Vagina (tissue), 2 donors: ENCODE measurements around the gene CIITA. TPM values are rescaled to one million over a fixed set of nuclear protein-coding genes. Genes with fewer than 3 reads are reported as not detected.

ENCODE experiments used
- DNase-seq, 2 donors: peaks; one replicate each; pipeline ENCODE4 v3.0.0-alpha.2; 2017; ENCODE audit errors: extremely low spot score in 2 of 2
- H3K27ac ChIP-seq: fragments of 200-600 bp; sonication (generic); one replicate; pipeline ENCODE4 v1.5.1; 2019
- H3K27me3 ChIP-seq: fragments of 200-600 bp; sonication (generic); one replicate; pipeline ENCODE4 v1.5.1; 2019
- H3K36me3 ChIP-seq, 2 donors: fragments of 200-600 bp; sonication (generic); one replicate each; pipeline ENCODE4 v1.5.1; 2017 to 2019
- H3K4me1 ChIP-seq: fragments of 200-600 bp; sonication (generic); one replicate; pipeline ENCODE4 v1.5.1; 2019
- H3K4me3 ChIP-seq, 2 donors: fragments of 200-600 bp; sonication (generic); 1 replicate in 1 of 2; 2 replicates in 1 of 2; pipeline ENCODE4 v1.5.1; 2016 to 2019
- H3K9me3 ChIP-seq: fragments of 200-600 bp; sonication (generic); one replicate; pipeline ENCODE4 v1.5.1; 2019
- CTCF ChIP-seq, 3 experiments: fragments of 450-650 bp in 2 of 3; fragments of 200-600 bp in 1 of 3; sonication (generic) in 1 of 3; IDR thresholded peaks; one replicate each; pipeline ENCODE4 v1.5.1; 2017 to 2019; ENCODE audit warnings: antibody characterized with exemption in 3 of 3, mild to moderate bottlenecking in 2 of 3, moderate library complexity in 2 of 3
- POLR2A ChIP-seq, 2 donors: fragments of 450-650 bp; IDR thresholded peaks; one replicate each; pipeline ENCODE4 v1.6.1; 2017; ENCODE audit warnings: antibody characterized with exemption in 2 of 2, mild to moderate bottlenecking in 2 of 2, moderate library complexity in 2 of 2
- POLR2AphosphoS5 ChIP-seq, 2 donors: sonication (generic); formaldehyde crosslinking; IDR thresholded peaks; one replicate each; pipeline ENCODE4 v1.9.0; 2017; ENCODE audit warnings: antibody characterized with exemption in 2 of 2, mild to moderate bottlenecking in 2 of 2, low read depth in 1 of 2; ENCODE audit not compliant: insufficient read depth in 1 of 2
- intact Hi-C: fragments of 100-400 bp; cut with DNase I; formaldehyde crosslinking; loops from one replicate; pipeline ENCODE4 v1.15.1; 2023
- total RNA-seq: library from RNA; depleted of rRNA; stranded (reverse); fragments of >200 nt; gene quantifications from one replicate; pipeline ENCODE4 v1.2.3, GENCODE V29; 2016

The CIITA gene
- total RNA-seq, 1 donor from 2014 or later = 16.7 TPM

- H3K36me3 ChIP-seq = no peaks in the 10 kb centered on the region
- H3K9me3 ChIP-seq = no peaks in the 10 kb centered on the region
- DNase-seq = no peak
- H3K27ac ChIP-seq = no peak overlapping the region
- no peaks in the 10 kb centered on the region for H3K27me3 ChIP-seq
- no peak overlapping the region for H3K4me3 ChIP-seq
- TF ChIP-seq CTCF (IDR thresholded peaks at IDR 0.05) = no peak
- no peak for TF ChIP-seq POLR2AphosphoS5 (IDR thresholded peaks at IDR 0.05; ENCODE audit: insufficient read depth in 1 of 2, low read depth in 1 of 2)
- TF ChIP-seq POLR2A (IDR thresholded peaks at IDR 0.05) = no peak
- no peaks in the 10 kb centered on the region for H3K4me1 ChIP-seq
- intact Hi-C loops = loop anchor here (10.0 kb wide), 1 partner anchor 59 kb away; no protein-coding TSS in a partner anchor
Measured at GRCh38 chr16:10835281-10835931, 41.6 kb upstream of the CIITA start.

- H3K36me3 ChIP-seq = no peaks in the 10 kb centered on the region
- no peak for DNase-seq
- no peak for TF ChIP-seq POLR2AphosphoS5 (IDR thresholded peaks at IDR 0.05; ENCODE audit: insufficient read depth in 1 of 2, low read depth in 1 of 2)
- no peak for TF ChIP-seq POLR2A (IDR thresholded peaks at IDR 0.05)
- TF ChIP-seq CTCF (IDR thresholded peaks at IDR 0.05) = no peak
- no peaks in the 10 kb centered on the region for H3K9me3 ChIP-seq
- H3K27ac ChIP-seq = no peak overlapping the region
- no peaks in the 10 kb centered on the region for H3K4me1 ChIP-seq
- no peaks in the 10 kb centered on the region for H3K27me3 ChIP-seq
- no peak overlapping the region for H3K4me3 ChIP-seq
- intact Hi-C loops = loop anchor here (10.0 kb wide), 1 partner anchor 58 kb away; no protein-coding TSS in a partner anchor
Measured at GRCh38 chr16:10836174-10836853, 40.7 kb upstream of the CIITA start.

GRCh38 chr16:10838621-10839278 is 38.3 kb upstream of the CIITA start:
- no peak for DNase-seq
- TF ChIP-seq POLR2AphosphoS5 (IDR thresholded peaks at IDR 0.05; ENCODE audit: insufficient read depth in 1 of 2, low read depth in 1 of 2) (no peak), CTCF (IDR thresholded peaks at IDR 0.05) (no peak), POLR2A (IDR thresholded peaks at IDR 0.05) (no peak)
- Histone ChIP-seq H3K4me3 (no peak overlapping the region), H3K9me3 (no peaks in the 10 kb centered on the region), H3K4me1 (no peaks in the 10 kb centered on the region), H3K27me3 (no peaks in the 10 kb centered on the region), H3K27ac (no peak overlapping the region), H3K36me3 (no peaks in the 10 kb centered on the region)
- intact Hi-C loops = loop anchor here (10.0 kb wide), 1 partner anchor 56 kb away; no protein-coding TSS in a partner anchor

- no peaks in the 10 kb centered on the region for H3K36me3 ChIP-seq
- H3K9me3 ChIP-seq = no peaks in the 10 kb centered on the region
- DNase-seq = no peak
- H3K27me3 ChIP-seq = no peaks in the 10 kb centered on the region
- no peaks in the 10 kb centered on the region for H3K4me1 ChIP-seq
- no peak overlapping the region for H3K4me3 ChIP-seq
- no peak overlapping the region for H3K27ac ChIP-seq
- TF ChIP-seq POLR2AphosphoS5 (IDR thresholded peaks at IDR 0.05; ENCODE audit: insufficient read depth in 1 of 2, low read depth in 1 of 2) (no peak), POLR2A (IDR thresholded peaks at IDR 0.05) (no peak), CTCF (IDR thresholded peaks at IDR 0.05) (no peak)
- intact Hi-C loops = loop anchor here (10.0 kb wide), 1 partner anchor 56 kb away; no protein-coding TSS in a partner anchor
Measured at GRCh38 chr16:10839279-10839666, 37.7 kb upstream of the CIITA start.
